Panc1 (cell line): ENCODE data around the gene SCN7A. TPM values are rescaled to one million over a fixed set of nuclear protein-coding genes. Genes with fewer than 3 reads are reported as not detected.
A peak's percentile ranks its signal among the peaks of the same experiment; 100 is the strongest.

Experiments
- ATAC-seq: fragments of 200-7000 bp; cut with Tn5 transposase; 2 replicates; pipeline ENCODE4 v1.9.1; 2020; ENCODE audit warnings: mild to moderate bottlenecking, moderate library complexity
- BruUV-seq: library from RNA; stranded (reverse); fragments of 400-500 nt; replicated peaks from 2 replicates; lab custom pipeline; 2021; lab: Mats Ljungman, UMichigan
- CTCF ChIA-PET: fragments of 300-600 bp; sonication (Branson Sonifier 250); formaldehyde crosslinking; loops from one replicate; lab custom pipeline; 2022; ENCODE audit warnings: antibody characterized with exemption; lab: Charles Lee
- POLR2A ChIA-PET: fragments of 300-600 bp; sonication (Branson Sonifier 250); formaldehyde crosslinking; loops from one replicate; lab custom pipeline; 2022; ENCODE audit warnings: antibody characterized with exemption; lab: Charles Lee
- DNase-seq: peaks from one replicate; pipeline ENCODE4 v3.0.0-alpha.2; 2010; ENCODE audit warnings: low read depth, low spot score
- H3K27ac ChIP-seq: 2 replicates; pipeline ENCODE4 v1.5.1; 2011; ENCODE audit warnings: mild to moderate bottlenecking, low read length, inconsistent platforms
- H3K27me3 ChIP-seq: fragments of 200-500 bp; sonication (Bioruptor generic); 2 replicates; pipeline ENCODE4 v1.6.0; 2014; ENCODE audit warnings: low read length, inconsistent platforms; ENCODE audit not compliant: control insufficient read depth, insufficient read depth
- H3K36me3 ChIP-seq: fragments of 200-500 bp; sonication (Bioruptor generic); 2 replicates; pipeline ENCODE4 v1.5.1; 2014; ENCODE audit warnings: inconsistent platforms, mild to moderate bottlenecking, low read length, moderate library complexity; ENCODE audit not compliant: control insufficient read depth, insufficient read depth
- H3K4me1 ChIP-seq: 2 replicates; pipeline ENCODE4 v1.5.1; 2011; ENCODE audit warnings: inconsistent platforms, mild to moderate bottlenecking, low read length, moderate library complexity; ENCODE audit not compliant: control insufficient read depth, insufficient read depth
- H3K4me3 ChIP-seq, 2 experiments: 2 replicates each; pipeline ENCODE4 v1.5.1; 2011 to 2012; ENCODE audit warnings: low read depth in 2 of 2, low read length in 2 of 2, mild to moderate bottlenecking in 2 of 2, inconsistent platforms in 1 of 2, moderate library complexity in 1 of 2
- H3K9me3 ChIP-seq: fragments of 200-500 bp; sonication (Bioruptor generic); 2 replicates; pipeline ENCODE4 v1.5.1; 2014; ENCODE audit warnings: low read depth, mild to moderate bottlenecking, inconsistent platforms, low read length, moderate library complexity; ENCODE audit not compliant: control insufficient read depth, insufficient read depth
- POLR2AphosphoS5 ChIP-seq: IDR thresholded peaks from 2 replicates; pipeline ENCODE4 v1.6.1; 2012; ENCODE audit warnings: mild to moderate bottlenecking, low read depth, low read length, moderate library complexity
- SIN3A ChIP-seq: IDR thresholded peaks from 2 replicates; pipeline ENCODE4 v1.6.1; 2012; ENCODE audit warnings: low read depth, mild to moderate bottlenecking, low read length, moderate library complexity, borderline replicate concordance; ENCODE audit not compliant: insufficient read depth
- TCF7L2 ChIP-seq: IDR thresholded peaks from 2 replicates; pipeline ENCODE4 v1.6.1; 2011; ENCODE audit warnings: mild to moderate bottlenecking, low read depth, low read length, inconsistent platforms
- in situ Hi-C: cut with HindIII; loops from 2 replicates; pipeline ENCODE4 v1.10.0; 2016; ENCODE audit warnings: low sequenced_read_pairs, low pct_unique_long_range_greater_than_20kb
- intact Hi-C: fragments of 100-400 bp; cut with micrococcal nuclease; formaldehyde crosslinking; loops from one replicate; pipeline ENCODE4 v1.10.0; 2022; ENCODE audit not compliant: unreplicated experiment
- total RNA-seq: library from RNA; stranded (reverse); gene quantifications from one replicate; pipeline ENCODE4 v1.2.1, GENCODE V29; 2021; ENCODE audit not compliant: unreplicated experiment
- TF ChIP-seq, protein P1 (sequence below): fragments of 450-650 bp; IDR thresholded peaks from 2 replicates; pipeline ENCODE4 v1.5.1; 2017; ENCODE audit warnings: mild to moderate bottlenecking
- TF ChIP-seq, protein P2 (sequence below), 2 experiments: IDR thresholded peaks; 2 replicates each; pipeline ENCODE4 v1.6.1; 2011 to 2012; ENCODE audit warnings: low read depth in 2 of 2, control low read depth in 1 of 2, low read length in 1 of 2, mild to moderate bottlenecking in 1 of 2, moderate library complexity in 1 of 2; ENCODE audit not compliant: insufficient read depth in 1 of 2

Gene SCN7A
- total RNA-seq, 1 experiment from 2014 or later: 0.03 TPM

DNA sequence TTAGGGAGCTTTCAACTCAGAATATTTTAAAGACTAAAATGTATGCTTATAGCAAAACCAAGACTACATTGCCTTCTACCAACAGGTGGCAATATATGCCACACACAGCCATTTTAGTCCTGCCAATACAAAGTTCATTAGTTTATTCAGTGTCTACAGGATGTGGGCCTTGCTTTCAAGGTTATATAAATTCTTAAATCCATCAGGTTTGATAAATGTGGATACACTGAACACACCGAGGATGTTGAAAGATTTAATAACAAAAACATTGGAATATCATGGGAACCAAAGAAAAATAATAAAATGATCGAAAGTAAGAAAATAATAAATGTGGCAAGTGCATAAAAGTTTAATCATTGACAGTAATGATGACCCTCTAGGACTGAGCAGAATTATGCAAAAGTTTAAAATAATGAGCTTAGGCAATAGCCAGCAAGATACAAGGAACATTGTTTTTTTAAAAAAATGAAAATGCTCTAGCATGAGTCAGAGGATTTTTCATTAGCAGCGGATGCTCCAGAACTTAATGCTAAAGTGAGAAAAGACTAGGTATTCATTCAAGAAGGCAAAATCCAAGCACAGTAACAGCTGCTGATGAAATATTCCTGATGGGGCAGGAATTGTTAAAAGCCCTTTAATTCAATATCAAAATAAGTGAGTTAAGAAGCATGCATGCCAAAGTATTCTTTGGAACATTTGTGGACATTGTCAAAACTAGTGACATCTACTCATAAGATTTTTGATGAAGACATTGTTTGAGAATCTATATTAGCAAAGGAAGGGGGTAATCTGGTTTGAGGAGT lies 132.5 kb downstream of the SCN7A start:
- POLR2A ChIA-PET: no interaction called here
- no peak for ATAC-seq

DNA sequence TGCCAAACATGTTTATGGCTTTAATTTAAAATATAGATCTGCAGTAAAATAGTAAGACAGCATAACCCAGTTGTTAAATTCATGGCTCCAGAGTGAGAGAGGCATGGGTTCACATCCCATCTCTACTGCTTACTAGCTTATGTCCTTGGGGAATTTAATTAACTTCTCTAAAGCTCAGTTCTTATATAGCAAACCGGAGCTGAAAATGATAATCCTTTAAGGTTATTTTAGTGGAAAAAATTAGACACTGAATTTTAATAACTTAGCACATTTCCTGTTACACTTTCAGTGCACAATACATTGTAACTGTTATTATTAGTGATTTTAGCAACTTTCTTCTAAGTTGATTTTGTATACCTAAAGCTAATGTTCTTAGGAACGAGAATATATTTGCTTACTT lies 133.1 kb downstream of the SCN7A start:
- ChIA-PET POLR2A (no interaction called here), CTCF (no interaction called here)
- no peak overlapping the region for H3K4me3 ChIP-seq
- no TSS peak for BruUV-seq
- no peaks in the 10 kb centered on the region for H3K27me3 ChIP-seq
- intact Hi-C loops (loop anchor here (2.0 to 5.0 kb wide), 2 partner anchors 58 to 156 kb away; no protein-coding TSS in a partner anchor), in situ Hi-C loops (no loop called here)
- no peak for DNase-seq
- no peaks in the 10 kb centered on the region for H3K4me1 ChIP-seq
- H3K36me3 ChIP-seq: no peaks in the 10 kb centered on the region
- no peak overlapping the region for H3K27ac ChIP-seq
- H3K9me3 ChIP-seq: no peaks in the 10 kb centered on the region
- TF ChIP-seq, protein P1, sequence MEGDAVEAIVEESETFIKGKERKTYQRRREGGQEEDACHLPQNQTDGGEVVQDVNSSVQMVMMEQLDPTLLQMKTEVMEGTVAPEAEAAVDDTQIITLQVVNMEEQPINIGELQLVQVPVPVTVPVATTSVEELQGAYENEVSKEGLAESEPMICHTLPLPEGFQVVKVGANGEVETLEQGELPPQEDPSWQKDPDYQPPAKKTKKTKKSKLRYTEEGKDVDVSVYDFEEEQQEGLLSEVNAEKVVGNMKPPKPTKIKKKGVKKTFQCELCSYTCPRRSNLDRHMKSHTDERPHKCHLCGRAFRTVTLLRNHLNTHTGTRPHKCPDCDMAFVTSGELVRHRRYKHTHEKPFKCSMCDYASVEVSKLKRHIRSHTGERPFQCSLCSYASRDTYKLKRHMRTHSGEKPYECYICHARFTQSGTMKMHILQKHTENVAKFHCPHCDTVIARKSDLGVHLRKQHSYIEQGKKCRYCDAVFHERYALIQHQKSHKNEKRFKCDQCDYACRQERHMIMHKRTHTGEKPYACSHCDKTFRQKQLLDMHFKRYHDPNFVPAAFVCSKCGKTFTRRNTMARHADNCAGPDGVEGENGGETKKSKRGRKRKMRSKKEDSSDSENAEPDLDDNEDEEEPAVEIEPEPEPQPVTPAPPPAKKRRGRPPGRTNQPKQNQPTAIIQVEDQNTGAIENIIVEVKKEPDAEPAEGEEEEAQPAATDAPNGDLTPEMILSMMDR: no peak
- TF ChIP-seq SIN3A (no peak), TCF7L2 (no peak), POLR2AphosphoS5 (no peak)
- TF ChIP-seq, protein P2, sequence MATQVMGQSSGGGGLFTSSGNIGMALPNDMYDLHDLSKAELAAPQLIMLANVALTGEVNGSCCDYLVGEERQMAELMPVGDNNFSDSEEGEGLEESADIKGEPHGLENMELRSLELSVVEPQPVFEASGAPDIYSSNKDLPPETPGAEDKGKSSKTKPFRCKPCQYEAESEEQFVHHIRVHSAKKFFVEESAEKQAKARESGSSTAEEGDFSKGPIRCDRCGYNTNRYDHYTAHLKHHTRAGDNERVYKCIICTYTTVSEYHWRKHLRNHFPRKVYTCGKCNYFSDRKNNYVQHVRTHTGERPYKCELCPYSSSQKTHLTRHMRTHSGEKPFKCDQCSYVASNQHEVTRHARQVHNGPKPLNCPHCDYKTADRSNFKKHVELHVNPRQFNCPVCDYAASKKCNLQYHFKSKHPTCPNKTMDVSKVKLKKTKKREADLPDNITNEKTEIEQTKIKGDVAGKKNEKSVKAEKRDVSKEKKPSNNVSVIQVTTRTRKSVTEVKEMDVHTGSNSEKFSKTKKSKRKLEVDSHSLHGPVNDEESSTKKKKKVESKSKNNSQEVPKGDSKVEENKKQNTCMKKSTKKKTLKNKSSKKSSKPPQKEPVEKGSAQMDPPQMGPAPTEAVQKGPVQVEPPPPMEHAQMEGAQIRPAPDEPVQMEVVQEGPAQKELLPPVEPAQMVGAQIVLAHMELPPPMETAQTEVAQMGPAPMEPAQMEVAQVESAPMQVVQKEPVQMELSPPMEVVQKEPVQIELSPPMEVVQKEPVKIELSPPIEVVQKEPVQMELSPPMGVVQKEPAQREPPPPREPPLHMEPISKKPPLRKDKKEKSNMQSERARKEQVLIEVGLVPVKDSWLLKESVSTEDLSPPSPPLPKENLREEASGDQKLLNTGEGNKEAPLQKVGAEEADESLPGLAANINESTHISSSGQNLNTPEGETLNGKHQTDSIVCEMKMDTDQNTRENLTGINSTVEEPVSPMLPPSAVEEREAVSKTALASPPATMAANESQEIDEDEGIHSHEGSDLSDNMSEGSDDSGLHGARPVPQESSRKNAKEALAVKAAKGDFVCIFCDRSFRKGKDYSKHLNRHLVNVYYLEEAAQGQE (IDR thresholded peaks at IDR 0.05; ENCODE audit: insufficient read depth in 1 of 2, low read depth in 2 of 2, low read length in 1 of 2): no peak
- no peak for ATAC-seq

More for the DNA sequence above, 132.5 kb downstream of the SCN7A start:
- Histone ChIP-seq H3K27me3 (no peaks in the 10 kb centered on the region), H3K4me1 (no peaks in the 10 kb centered on the region), H3K4me3 (no peak overlapping the region), H3K36me3 (no peaks in the 10 kb centered on the region), H3K9me3 (no peaks in the 10 kb centered on the region), H3K27ac (no peak overlapping the region)
- intact Hi-C loops (loop anchor here (2.0 to 5.0 kb wide), 2 partner anchors 57 to 156 kb away; no protein-coding TSS in a partner anchor), in situ Hi-C loops (no loop called here)
- CTCF ChIA-PET: no interaction called here
- DNase-seq: no peak
- no peak for TF ChIP-seq SIN3A
- no peak for TF ChIP-seq TCF7L2
- no peak for TF ChIP-seq POLR2AphosphoS5
- TF ChIP-seq, protein P2 (IDR thresholded peaks at IDR 0.05; ENCODE audit: insufficient read depth in 1 of 2, low read depth in 2 of 2, low read length in 1 of 2): no peak
- TF ChIP-seq, protein P1: peak; percentile 64; the same call in 1 of the 2 replicates
- no TSS peak for BruUV-seq
